H1 (cell line): Measurements from ENCODE around the gene ARHGEF38. TPM values are rescaled to one million over a fixed set of nuclear protein-coding genes. Genes with fewer than 3 reads are reported as not detected.

ENCODE experiments used
- CTCF ChIA-PET: fragments of 300-600 bp; sonication (Branson Sonifier 250); formaldehyde crosslinking; loops from one replicate; lab custom pipeline; 2021; ENCODE audit not compliant: partially characterized antibody; lab: Charles Lee
- POLR2A ChIA-PET: fragments of 300-600 bp; sonication (Branson Sonifier 250); formaldehyde crosslinking; loops from one replicate; lab custom pipeline; 2021; ENCODE audit warnings: inconsistent platforms; ENCODE audit not compliant: partially characterized antibody; lab: Charles Lee
- DNase-seq, 2 experiments: peaks; one replicate each; pipeline versions ENCODE4 v3.0.0 to v3.0.0-alpha.2; 2010 to 2022; ENCODE audit warnings: low spot score in 2 of 2, low read depth in 1 of 2, mixed read lengths in 1 of 2
- FAIRE-seq: peaks from 2 replicates; lab custom pipeline; 2011; peaks lifted over from hg19 to GRCh38; lab: Jason Lieb, UNC
- H2AFZ ChIP-seq: 2 replicates; pipeline ENCODE4 v1.8.1; 2012; ENCODE audit warnings: low read length, inconsistent platforms
- H2AK5ac ChIP-seq: 2 replicates; pipeline ENCODE4 v1.6.1; 2013; ENCODE audit warnings: low read depth, low read length
- H2BK120ac ChIP-seq: replicated peaks from 2 replicates; pipeline ENCODE3; 2013; ENCODE audit warnings: low read depth, low read length, inconsistent platforms
- H2BK12ac ChIP-seq: 2 replicates; pipeline ENCODE4 v1.6.1; 2013; ENCODE audit warnings: low read depth, low read length
- H2BK15ac ChIP-seq: 2 replicates; pipeline ENCODE4 v1.6.1; 2013; ENCODE audit warnings: low read length
- H2BK20ac ChIP-seq: 2 replicates; pipeline ENCODE4 v1.6.1; 2013; ENCODE audit warnings: low read length
- H2BK5ac ChIP-seq: 2 replicates; pipeline ENCODE4 v1.6.1; 2013; ENCODE audit warnings: low read depth, low read length
- H3K14ac ChIP-seq: 2 replicates; pipeline ENCODE4 v1.6.1; 2013; ENCODE audit warnings: inconsistent platforms; ENCODE audit not compliant: insufficient read length
- H3K18ac ChIP-seq: 2 replicates; pipeline ENCODE4 v1.6.1; 2013; ENCODE audit warnings: low read length; ENCODE audit errors: extremely low read depth
- H3K23ac ChIP-seq: 2 replicates; pipeline ENCODE4 v1.6.1; 2013; ENCODE audit warnings: inconsistent platforms; ENCODE audit not compliant: insufficient read length
- H3K23me2 ChIP-seq: 2 replicates; pipeline ENCODE4 v1.6.1; 2013; ENCODE audit warnings: low read depth, low read length
- H3K27ac ChIP-seq: 2 replicates; pipeline ENCODE4 v1.6.1; 2011; ENCODE audit warnings: low read depth, low read length, inconsistent platforms
- H3K27me3 ChIP-seq, 4 experiments: replicated peaks in 1 of 4; 1 replicate in 1 of 4; 2 replicates in 3 of 4; pipeline versions ENCODE4 v1.6.1 to v1.8.1; 2011 to 2013; ENCODE audit warnings: low read length in 3 of 4, mild to moderate bottlenecking in 3 of 4, inconsistent platforms in 2 of 4, mixed read lengths in 2 of 4, moderate library complexity in 1 of 4; ENCODE audit not compliant: control insufficient read depth in 3 of 4, insufficient read depth in 3 of 4; ENCODE audit errors: extremely low read depth in 1 of 4
- H3K36me3 ChIP-seq, 4 experiments: 2 replicates each; pipeline versions ENCODE4 v1.6.1 to v1.8.1; 2011 to 2013; ENCODE audit warnings: mild to moderate bottlenecking in 4 of 4, low read length in 3 of 4, moderate library complexity in 2 of 4, control low read depth in 1 of 4, inconsistent platforms in 1 of 4; ENCODE audit not compliant: insufficient read depth in 4 of 4, control insufficient read depth in 2 of 4
- H3K4ac ChIP-seq: replicated peaks from 2 replicates; pipeline ENCODE3; 2013; ENCODE audit warnings: low read length, low read depth, mixed read lengths, inconsistent platforms; ENCODE audit not compliant: insufficient read length
- H3K4me1 ChIP-seq, 4 experiments: replicated peaks in 1 of 4; 1 replicate in 1 of 4; 2 replicates in 3 of 4; pipeline versions ENCODE4 v1.6.1 to v1.8.1; 2011 to 2013; ENCODE audit warnings: low read length in 3 of 4, inconsistent platforms in 2 of 4, mixed read lengths in 1 of 4; ENCODE audit not compliant: insufficient read depth in 4 of 4, control insufficient read depth in 3 of 4
- H3K4me2 ChIP-seq, 2 experiments: 2 replicates each; pipeline versions ENCODE4 v1.6.1 to v1.8.1; 2011 to 2013; ENCODE audit warnings: low read depth in 2 of 2, low read length in 2 of 2, control low read depth in 1 of 2, inconsistent platforms in 1 of 2, mild to moderate bottlenecking in 1 of 2; ENCODE audit not compliant: insufficient read depth in 1 of 2
- H3K4me3 ChIP-seq, 4 experiments: fragments of 200-600, 300-600 bp in 1 of 4; sonication (generic), shearing (Covaris generic), sonication (Bioruptor Twin) in 1 of 4; 2 replicates each; pipeline versions ENCODE4 v1.5.1 to v1.8.1; 2011 to 2016; ENCODE audit warnings: low read length in 4 of 4, low read depth in 3 of 4, control low read depth in 2 of 4, inconsistent platforms in 2 of 4, mild to moderate bottlenecking in 2 of 4, mixed read lengths in 1 of 4, moderate library complexity in 1 of 4; ENCODE audit not compliant: insufficient read depth in 2 of 4; ENCODE audit errors: extremely low read depth in 1 of 4
- H3K56ac ChIP-seq: replicated peaks from 2 replicates; pipeline ENCODE3; 2013; ENCODE audit warnings: low read depth, mild to moderate bottlenecking, mixed read lengths, low read length, inconsistent platforms; ENCODE audit not compliant: insufficient read length
- H3K79me1 ChIP-seq: 2 replicates; pipeline ENCODE4 v1.6.1; 2013; ENCODE audit warnings: low read depth, low read length, control low read depth
- H3K79me2 ChIP-seq, 2 experiments: 2 replicates each; pipeline versions ENCODE4 v1.6.1 to v1.8.1; 2012 to 2013; ENCODE audit warnings: low read length in 2 of 2, mild to moderate bottlenecking in 2 of 2, inconsistent platforms in 1 of 2; ENCODE audit not compliant: insufficient read depth in 2 of 2, control insufficient read depth in 1 of 2
- H3K9ac ChIP-seq, 4 experiments: replicated peaks in 1 of 4; 1 replicate in 1 of 4; 2 replicates in 3 of 4; pipeline versions ENCODE4 v1.6.1 to v1.8.1; 2011 to 2013; ENCODE audit warnings: low read depth in 3 of 4, low read length in 3 of 4, control low read depth in 2 of 4, mild to moderate bottlenecking in 2 of 4, moderate library complexity in 2 of 4, inconsistent platforms in 1 of 4; ENCODE audit errors: extremely low read depth in 1 of 4
- H3K9me3 ChIP-seq, 2 experiments: 2 replicates each; pipeline versions ENCODE4 v1.6.1 to v1.8.1; 2012 to 2013; ENCODE audit warnings: mild to moderate bottlenecking in 2 of 2, moderate library complexity in 2 of 2, control low read depth in 1 of 2, inconsistent platforms in 1 of 2, low read depth in 1 of 2, low read length in 1 of 2, mixed read lengths in 1 of 2; ENCODE audit not compliant: insufficient read depth in 2 of 2
- H4K20me1 ChIP-seq, 2 experiments: replicated peaks in 1 of 2; 2 replicates each; pipeline versions ENCODE3 to v1.8.1; 2011 to 2013; ENCODE audit warnings: inconsistent platforms in 2 of 2, low read length in 2 of 2, mild to moderate bottlenecking in 1 of 2; ENCODE audit not compliant: insufficient read depth in 2 of 2, control insufficient read depth in 1 of 2
- H4K5ac ChIP-seq: 2 replicates; pipeline ENCODE4 v1.6.1; 2013; ENCODE audit warnings: low read length, low read depth, mixed read lengths, inconsistent platforms; ENCODE audit not compliant: insufficient read length
- H4K8ac ChIP-seq: 2 replicates; pipeline ENCODE4 v1.8.0; 2013; ENCODE audit warnings: mild to moderate bottlenecking, moderate library complexity, low read length, inconsistent platforms; ENCODE audit not compliant: insufficient read depth; ENCODE audit errors: extremely low read depth
- H4K91ac ChIP-seq: replicated peaks from 2 replicates; pipeline ENCODE3; 2013; ENCODE audit warnings: low read length, mixed read lengths, inconsistent platforms; ENCODE audit not compliant: insufficient read length
- CHD2 ChIP-seq: IDR thresholded peaks from 2 replicates; pipeline ENCODE4 v1.6.1; 2012; ENCODE audit warnings: low read length, improper control_type of control experiment
- EGR1 ChIP-seq: IDR thresholded peaks from 2 replicates; pipeline ENCODE4 v1.6.1; 2011; ENCODE audit warnings: low read depth, low read length, borderline replicate concordance
- EP300 ChIP-seq, 2 experiments: IDR thresholded peaks; 1 replicate in 1 of 2; 2 replicates in 1 of 2; pipeline ENCODE4 v1.6.1; 2011 to 2012; ENCODE audit warnings: low read depth in 2 of 2, low read length in 2 of 2, mild to moderate bottlenecking in 2 of 2, borderline replicate concordance in 1 of 2, inconsistent platforms in 1 of 2, moderate library complexity in 1 of 2
- SUZ12 ChIP-seq: fragments of 200-600 bp; sonication (generic); IDR thresholded peaks from 2 replicates; pipeline ENCODE4 v1.6.1; 2012; ENCODE audit warnings: mild to moderate bottlenecking, inconsistent platforms, low read length, moderate library complexity, mixed read lengths
- polyA plus RNA-seq, 7 experiments: library from polyadenylated mRNA; depleted of rRNA in 3 of 7; stranded (reverse) in 5 of 7; unstranded in 2 of 7; fragments of >200 nt in 5 of 7; fragments of 200-250 nt in 2 of 7; gene quantifications; 1 replicate in 5 of 7; 2 replicates in 1 of 7; 4 replicates in 1 of 7; pipeline versions ENCODE4 v1.2.1 to v1.2.3, GENCODE V29; 2011 to 2013; ENCODE audit warnings: missing spikeins in 2 of 7, mixed read lengths in 2 of 7
- total RNA-seq: library from RNA; stranded (reverse); fragmentation: NEBNext Ultra II Directional; extraction: Animal tissue kit (Norgen Biotek cat#: 25700); gene quantifications from 2 replicates; pipeline ENCODE4 v1.2.1, GENCODE V29; 2021

The ARHGEF38 gene
- total and polyA plus RNA-seq, 2 of the 8 experiments (the other 6 are each of a cell fraction or from before 2014, with no cell fraction given), result not detected

DNA sequence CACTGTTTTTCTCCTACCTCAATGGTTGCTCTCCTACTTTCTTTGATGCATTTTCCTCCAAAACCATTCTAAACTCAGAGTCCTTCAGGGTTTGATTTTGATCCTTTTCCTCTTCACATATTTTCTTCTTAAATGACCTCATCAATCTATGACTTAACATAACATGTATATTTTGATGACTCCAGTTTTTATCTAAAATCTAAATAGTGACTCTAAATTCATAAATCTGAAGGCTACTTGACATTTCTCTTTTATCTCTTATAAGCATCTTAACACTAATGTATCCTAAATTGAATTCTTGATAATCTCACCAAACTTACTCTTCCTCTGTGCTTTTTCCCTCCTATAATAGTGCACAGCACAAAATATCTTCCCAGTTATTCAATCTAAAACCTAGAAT is 4.7 kb upstream of the ARHGEF38 start:
- H3K56ac ChIP-seq, result no peak overlapping the region
- no peaks in the 10 kb centered on the region for H3K79me1 ChIP-seq
- no peak overlapping the region for H2BK12ac ChIP-seq
- no peak for DNase-seq
- H3K23ac ChIP-seq, result no peak overlapping the region
- no peak for TF ChIP-seq EGR1
- TF ChIP-seq CHD2, result no peak
- no peak for TF ChIP-seq EP300 (IDR thresholded peaks at IDR 0.05; ENCODE audit: borderline replicate concordance in 1 of 2, low read depth in 2 of 2, low read length in 2 of 2)
- no peak for TF ChIP-seq SUZ12
- TF ChIP-seq, all 59 proteins: peak for 0
- H3K27ac ChIP-seq, result no peak overlapping the region
- H3K36me3 ChIP-seq, result no peaks in the 10 kb centered on the region
- H2AFZ ChIP-seq, result no peak overlapping the region
- no peak overlapping the region for H3K4ac ChIP-seq
- no peak overlapping the region for H4K8ac ChIP-seq
- H4K91ac ChIP-seq, result no peak overlapping the region
- H3K23me2 ChIP-seq, result no peaks in the 10 kb centered on the region
- POLR2A ChIA-PET, result no interaction called here
- H3K79me2 ChIP-seq, result no peaks in the 10 kb centered on the region
- H2BK20ac ChIP-seq, result no peak overlapping the region
- no peak for FAIRE-seq
- H3K9me3 ChIP-seq, result no peaks in the 10 kb centered on the region
- H4K20me1 ChIP-seq, result peaks cover 0 to 3% of the 10 kb centered on the region in 2 experiments
- H3K4me1 ChIP-seq, result peaks cover 0 to 8% (median 0%) of the 10 kb centered on the region in 4 experiments; a peak in 1 of 7 replicates
- H2BK5ac ChIP-seq, result no peak overlapping the region
- CTCF ChIA-PET, result no interaction called here
- no peak overlapping the region for H4K5ac ChIP-seq
- H2BK15ac ChIP-seq, result no peak overlapping the region
- H2BK120ac ChIP-seq, result no peak overlapping the region
- no peak overlapping the region for H3K4me2 ChIP-seq
- H3K14ac ChIP-seq, result no peak overlapping the region
- H3K9ac ChIP-seq, result no peak overlapping the region
- H2AK5ac ChIP-seq, result no peak overlapping the region
- no peak overlapping the region for H3K4me3 ChIP-seq
- H3K18ac ChIP-seq, result no peak overlapping the region
- H3K27me3 ChIP-seq, result peaks cover 12 to 33% (median 27%) of the 10 kb centered on the region in 4 experiments
